Mesothelial cell of epicardium (in vitro differentiated cells): ENCODE results near the gene CDH23. TPM values are rescaled to one million over a fixed set of nuclear protein-coding genes. Genes with fewer than 3 reads are reported as not detected.

ENCODE experiments used
- DNase-seq, 2 experiments: peaks; one replicate each; pipeline ENCODE4 v3.0.0; 2021; ENCODE audit warnings: low spot score in 2 of 2; ENCODE audit not compliant: unreplicated experiment in 2 of 2
- H3K27ac Mint-ChIP-seq: 2 replicates; pipeline ENCODE4 v1.8.0; 2021; ENCODE audit warnings: mixed read lengths
- H3K27me3 Mint-ChIP-seq: 2 replicates; pipeline ENCODE4 v1.8.0; 2021; ENCODE audit warnings: low read depth, mixed read lengths
- H3K36me3 Mint-ChIP-seq: 2 replicates; pipeline ENCODE4 v1.8.0; 2021; ENCODE audit warnings: mixed read lengths
- H3K4me1 Mint-ChIP-seq: 2 replicates; pipeline ENCODE4 v1.8.0; 2021; ENCODE audit warnings: mixed read lengths
- H3K4me3 Mint-ChIP-seq: 2 replicates; pipeline ENCODE4 v1.8.0; 2021; ENCODE audit warnings: mild to moderate bottlenecking, moderate library complexity, mixed read lengths
- H3K9me3 Mint-ChIP-seq: 2 replicates; pipeline ENCODE4 v1.8.0; 2021; ENCODE audit warnings: mixed read lengths
- CTCF ChIP-seq: fragments of 200-600 bp; sonication (generic); IDR thresholded peaks from one replicate; pipeline ENCODE4 v1.5.0; 2021; ENCODE audit warnings: antibody characterized with exemption; ENCODE audit not compliant: unreplicated experiment
- total RNA-seq: library from RNA; stranded (reverse); gene quantifications from 3 replicates; pipeline ENCODE4 v1.2.1, GENCODE V29; 2021

The CDH23 gene
- total RNA-seq, 1 donor from 2014 or later, result 2.5 TPM

GRCh38 chr10:71832967-71833366, 436.2 kb downstream of the CDH23 start:
- Mint-ChIP-seq H3K27ac (no peak overlapping the region), H3K9me3 (no peaks in the 10 kb centered on the region), H3K36me3 (peaks cover 26% of the 10 kb centered on the region), H3K27me3 (no peaks in the 10 kb centered on the region), H3K4me3 (no peak overlapping the region), H3K4me1 (peaks cover 30% of the 10 kb centered on the region)
- DNase-seq, result no peak
- no peak for TF ChIP-seq CTCF

- no peaks in the 10 kb centered on the region for H3K9me3 Mint-ChIP-seq
- no peak for TF ChIP-seq CTCF
These were observed 437.0 kb downstream of the CDH23 start for GRCh38 chr10:71833451-71834342.

GRCh38 chr10:71834343-71834674, 437.6 kb downstream of the CDH23 start:
- Mint-ChIP-seq H3K36me3 (peaks cover 21% of the 10 kb centered on the region), H3K27ac (peak overlapping the region; percentile 2), H3K27me3 (no peaks in the 10 kb centered on the region), H3K4me1 (peaks cover 41% of the 10 kb centered on the region), H3K9me3 (no peaks in the 10 kb centered on the region), H3K4me3 (no peak overlapping the region)
- DNase-seq, result no peak
- TF ChIP-seq CTCF, result no peak

More at GRCh38 chr10:71833451-71834342, 437.0 kb downstream of the CDH23 start:
- no peaks in the 10 kb centered on the region for H3K27me3 Mint-ChIP-seq
- peaks cover 24% of the 10 kb centered on the region for H3K36me3 Mint-ChIP-seq
- peaks cover 37% of the 10 kb centered on the region for H3K4me1 Mint-ChIP-seq
- no peak overlapping the region for H3K27ac Mint-ChIP-seq
- H3K4me3 Mint-ChIP-seq, result no peak overlapping the region
- DNase-seq, result no peak

GRCh38 chr10:71835671-71836595, 439.2 kb downstream of the CDH23 start:
- Mint-ChIP-seq H3K27ac (peak overlapping the region; percentile 96), H3K4me3 (no peak overlapping the region), H3K27me3 (no peaks in the 10 kb centered on the region), H3K4me1 (peaks cover 51% of the 10 kb centered on the region), H3K9me3 (no peaks in the 10 kb centered on the region), H3K36me3 (peaks cover 8% of the 10 kb centered on the region)
- no peak for DNase-seq
- no peak for TF ChIP-seq CTCF

- H3K9me3 Mint-ChIP-seq, result no peaks in the 10 kb centered on the region
These were observed 439.9 kb downstream of the CDH23 start for GRCh38 chr10:71836596-71836974.

More at GRCh38 chr10:71836596-71836974, 439.9 kb downstream of the CDH23 start:
- peaks cover 51% of the 10 kb centered on the region for H3K4me1 Mint-ChIP-seq
- peak overlapping the region; percentile 96 for H3K27ac Mint-ChIP-seq
- peaks cover 4% of the 10 kb centered on the region for H3K36me3 Mint-ChIP-seq
- DNase-seq, result no peak
- TF ChIP-seq CTCF, result no peak
- no peaks in the 10 kb centered on the region for H3K27me3 Mint-ChIP-seq
- no peak overlapping the region for H3K4me3 Mint-ChIP-seq
